ENCODE measurements around the gene ZXDC.

GRCh38 chr3:126502656-126503055 is 27.0 kb upstream of the ZXDC start:
- TF ChIP-seq CTCF (IDR thresholded peaks at IDR 0.05) (no peak), EZH2 (IDR thresholded peaks at IDR 0.05; ENCODE audit: borderline replicate concordance, insufficient read depth, low read depth, low read length, poor library complexity, severe bottlenecking) (no peak)
